OCI-LY1 (cell line): ENCODE measurements around the gene MRPS14.
"Not testable (repeated sequence)": the region's sequence is repeated elsewhere in the genome, so short reads cannot be mapped to it uniquely, and the experiment has no call there.

Experiments used
- H2AFZ ChIP-seq: fragments of 200-600 bp; sonication (generic), shearing (Covaris generic); 2 replicates; pipeline ENCODE4 v1.6.0; 2014; ENCODE audit warnings: antibody characterized with exemption, mild to moderate bottlenecking, low read length
- H3F3A ChIP-seq: fragments of 200-600 bp; sonication (generic), shearing (Covaris generic); 2 replicates; pipeline ENCODE4 v1.6.0; 2014; ENCODE audit warnings: mild to moderate bottlenecking, antibody characterized with exemption, low read length, moderate library complexity; ENCODE audit not compliant: insufficient read depth
- H3K27ac ChIP-seq: fragments of 200-600 bp; sonication (generic); 2 replicates; pipeline ENCODE4 v1.5.1; 2014; ENCODE audit warnings: low read length, mixed run types, mild to moderate bottlenecking, low read depth; ENCODE audit not compliant: poor library complexity, severe bottlenecking
- H3K27me3 ChIP-seq: fragments of 200-600 bp; sonication (generic); 2 replicates; pipeline ENCODE4 v1.6.0; 2014; ENCODE audit warnings: antibody characterized with exemption, mild to moderate bottlenecking, low read length, moderate library complexity; ENCODE audit not compliant: insufficient read depth
- H3K36me3 ChIP-seq: fragments of 200-600 bp; sonication (generic); 2 replicates; pipeline ENCODE4 v1.6.1; 2014; ENCODE audit warnings: mild to moderate bottlenecking, antibody characterized with exemption, low read length, moderate library complexity, mixed read lengths; ENCODE audit not compliant: insufficient read depth
- H3K4me1 ChIP-seq: fragments of 200-600 bp; sonication (generic); 2 replicates; pipeline ENCODE4 v1.5.1; 2014; ENCODE audit warnings: mild to moderate bottlenecking, low read length, moderate library complexity; ENCODE audit not compliant: insufficient read depth, severe bottlenecking
- H3K4me2 ChIP-seq: fragments of 200-600 bp; sonication (generic), shearing (Covaris generic); 2 replicates; pipeline ENCODE4 v1.6.1; 2014; ENCODE audit warnings: low read length
- H3K4me3 ChIP-seq: fragments of 200-600 bp; sonication (generic); 2 replicates; pipeline ENCODE4 v1.5.1; 2014; ENCODE audit warnings: low read length, low read depth, mild to moderate bottlenecking, mixed read lengths; ENCODE audit not compliant: poor library complexity, severe bottlenecking
- H3K79me2 ChIP-seq: fragments of 200-600 bp; shearing (Covaris generic); 2 replicates; pipeline ENCODE4 v1.6.1; 2016; ENCODE audit warnings: mixed run types, low read length, mixed read lengths; ENCODE audit not compliant: insufficient read depth
- H3K9ac ChIP-seq: fragments of 200-600 bp; sonication (generic), shearing (Covaris generic); 2 replicates; pipeline ENCODE4 v1.6.1; 2014; ENCODE audit warnings: mild to moderate bottlenecking, low read length, mixed read lengths
- H3K9me2 ChIP-seq: fragments of 200-600 bp; sonication (generic), shearing (Covaris generic); 2 replicates; pipeline ENCODE4 v1.6.1; 2014; ENCODE audit warnings: low read depth, mild to moderate bottlenecking, low read length, mixed read lengths
- H3K9me3 ChIP-seq: fragments of 200-600 bp; shearing (Covaris generic); 2 replicates; pipeline ENCODE4 v1.6.1; 2014; ENCODE audit warnings: low read length, mixed read lengths
- H4K20me1 ChIP-seq: fragments of 200-600 bp; sonication (generic), shearing (Covaris generic); 2 replicates; pipeline ENCODE4 v1.6.0; 2016; ENCODE audit warnings: mild to moderate bottlenecking, low read length; ENCODE audit not compliant: insufficient read depth
- CTCF ChIP-seq: fragments of 200-600 bp; sonication (generic), shearing (Covaris generic); IDR thresholded peaks from 2 replicates; pipeline ENCODE4 v1.5.1; 2017; ENCODE audit warnings: mild to moderate bottlenecking, antibody characterized with exemption, low read length, moderate library complexity, mixed read lengths
- EZH2 ChIP-seq: fragments of 200-600 bp; sonication (generic), shearing (Covaris generic); IDR thresholded peaks from 2 replicates; pipeline ENCODE4 v1.8.0; 2017; ENCODE audit warnings: borderline replicate concordance, mixed run types, mild to moderate bottlenecking, antibody characterized with exemption, low read length, moderate library complexity, mixed read lengths

Gene MRPS14

GRCh38 chr1:175045519-175045918 lies 22.3 kb upstream of the MRPS14 start:
- no peaks in the 10 kb centered on the region for H3K36me3 ChIP-seq
- no peaks in the 10 kb centered on the region for H3K9me2 ChIP-seq
- H3K4me3 ChIP-seq, result no peak overlapping the region
- H3K79me2 ChIP-seq, result no peaks in the 10 kb centered on the region
- no peak overlapping the region for H2AFZ ChIP-seq
- H3K27ac ChIP-seq, result no peak overlapping the region
- no peak overlapping the region for H3K9ac ChIP-seq
- no peak overlapping the region for H3K4me2 ChIP-seq
- H3F3A ChIP-seq, result no peaks in the 10 kb centered on the region
- TF ChIP-seq CTCF, result no peak
- TF ChIP-seq EZH2, result no peak
- H3K27me3 ChIP-seq, result no peaks in the 10 kb centered on the region
- no peaks in the 10 kb centered on the region for H4K20me1 ChIP-seq
- no peaks in the 10 kb centered on the region for H3K9me3 ChIP-seq
- H3K4me1 ChIP-seq, result no peaks in the 10 kb centered on the region

- Histone ChIP-seq H3K9me3 (no peaks in the 10 kb centered on the region), H3F3A (no peaks in the 10 kb centered on the region), H3K9me2 (no peaks in the 10 kb centered on the region), H3K27me3 (no peaks in the 10 kb centered on the region), H3K27ac (no peak overlapping the region), H4K20me1 (no peaks in the 10 kb centered on the region), H3K36me3 (no peaks in the 10 kb centered on the region), H3K79me2 (no peaks in the 10 kb centered on the region), H3K9ac (no peak overlapping the region), H3K4me2 (no peak overlapping the region), H2AFZ (no peak overlapping the region), H3K4me1 (no peaks in the 10 kb centered on the region), H3K4me3 (no peak overlapping the region)
- TF ChIP-seq EZH2, result no peak
- TF ChIP-seq CTCF, result no peak
Observed at GRCh38 chr1:175045097-175045496, 21.9 kb upstream of the MRPS14 start.

GRCh38 chr1:175044591-175044990 lies 21.4 kb upstream of the MRPS14 start:
- H3K4me2 ChIP-seq, H3K27me3 ChIP-seq, H3K79me2 ChIP-seq, H3K9me2 ChIP-seq, H3F3A ChIP-seq, H3K9me3 ChIP-seq, H3K9ac ChIP-seq, H3K27ac ChIP-seq, H4K20me1 ChIP-seq, H3K4me3 ChIP-seq, H3K36me3 ChIP-seq, H3K4me1 ChIP-seq, H2AFZ ChIP-seq: not testable (repeated sequence)

GRCh38 chr1:175043824-175044223 lies 20.6 kb upstream of the MRPS14 start:
- Histone ChIP-seq H3K27ac (no peak overlapping the region), H3K4me1 (no peaks in the 10 kb centered on the region), H3K4me2 (no peak overlapping the region), H3F3A (no peaks in the 10 kb centered on the region), H3K79me2 (no peaks in the 10 kb centered on the region), H2AFZ (no peak overlapping the region), H3K9me2 (no peaks in the 10 kb centered on the region), H3K27me3 (no peaks in the 10 kb centered on the region), H3K9me3 (no peaks in the 10 kb centered on the region), H3K36me3 (no peaks in the 10 kb centered on the region), H3K4me3 (no peak overlapping the region), H3K9ac (no peak overlapping the region), H4K20me1 (no peaks in the 10 kb centered on the region)
- TF ChIP-seq EZH2 (no peak), CTCF (no peak)
